GM18498 (cell line): ENCODE measurements around the gene PIP5KL1.

Experiments used
- ATAC-seq: cut with Tn5 transposase; IDR thresholded peaks from one replicate; pipeline ENCODE4 v1.9.1; 2021; ENCODE audit warnings: mild to moderate bottlenecking, moderate library complexity; ENCODE audit not compliant: unreplicated experiment

The PIP5KL1 gene

DNA sequence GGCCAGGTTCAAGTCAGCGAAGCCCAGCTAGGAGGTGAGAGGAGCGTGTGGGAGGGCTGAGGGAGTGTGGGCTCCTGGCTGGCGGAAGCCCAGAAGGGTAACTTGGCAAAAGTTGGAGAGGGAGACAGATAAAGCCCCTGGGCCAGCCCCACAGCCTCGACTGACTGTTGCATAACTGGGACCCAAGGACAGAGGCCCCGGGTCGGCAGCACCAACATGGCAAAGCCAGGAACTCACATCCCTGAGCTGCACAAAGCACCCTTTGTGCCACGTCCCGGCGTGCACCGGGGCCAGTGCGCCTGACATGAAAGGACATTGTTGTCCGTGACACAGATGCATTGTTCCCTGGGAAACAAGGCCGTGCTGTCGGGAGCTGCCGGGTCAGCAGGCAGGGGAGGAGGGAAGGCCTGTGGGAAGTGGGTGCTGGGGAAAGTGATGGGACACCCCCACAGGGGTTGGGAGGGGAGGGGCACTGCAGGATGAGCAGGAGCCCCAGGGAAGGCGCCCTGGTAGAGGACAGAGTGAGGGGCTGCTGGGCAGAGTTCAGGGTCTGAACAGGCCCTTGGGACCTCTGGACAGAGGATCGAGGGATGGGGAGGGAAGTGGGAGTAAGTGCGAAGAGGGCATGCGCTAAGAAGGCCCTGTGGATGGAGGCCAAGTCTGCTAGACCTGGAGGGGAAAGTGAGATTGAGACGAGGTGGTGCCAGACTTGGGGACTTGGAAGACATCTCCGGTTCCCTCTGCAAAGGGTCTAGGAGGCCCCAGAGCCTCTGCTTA, 20.1 kb upstream of the PIP5KL1 start:
- no peak for ATAC-seq

DNA sequence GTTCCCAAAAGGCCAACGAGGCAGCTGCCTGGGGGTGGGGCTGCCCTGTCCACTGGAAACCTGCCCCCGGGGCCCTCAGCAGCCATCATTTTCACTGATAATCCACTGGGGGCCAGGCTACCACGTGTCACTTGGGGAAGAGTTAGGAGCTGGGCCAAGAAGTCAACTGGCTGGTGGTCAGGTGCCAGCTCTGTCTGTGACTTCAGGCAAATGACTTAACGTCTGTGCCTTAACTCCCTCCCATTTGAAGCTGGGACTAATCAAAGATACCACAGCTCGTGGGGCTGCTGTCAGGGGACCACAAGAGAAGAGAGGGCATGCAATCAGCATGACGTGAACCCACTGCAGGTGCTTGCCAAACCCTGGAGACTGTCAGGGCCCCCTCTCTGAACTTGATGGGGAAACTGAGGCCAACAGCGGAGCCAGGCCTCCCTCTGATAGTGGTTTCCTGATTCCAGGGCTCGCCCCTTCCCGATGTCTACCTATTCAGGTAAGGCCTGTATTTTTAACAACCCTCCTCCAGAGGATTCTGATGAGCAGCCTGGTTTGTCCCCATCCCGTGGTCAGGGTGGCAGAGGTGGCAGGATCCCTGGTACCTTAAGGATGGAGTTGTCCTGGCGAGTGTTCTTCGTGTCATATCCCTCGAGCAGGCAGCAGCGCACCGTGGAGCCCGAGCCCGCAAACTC, 19.4 kb upstream of the PIP5KL1 start:
- no peak for ATAC-seq

DNA sequence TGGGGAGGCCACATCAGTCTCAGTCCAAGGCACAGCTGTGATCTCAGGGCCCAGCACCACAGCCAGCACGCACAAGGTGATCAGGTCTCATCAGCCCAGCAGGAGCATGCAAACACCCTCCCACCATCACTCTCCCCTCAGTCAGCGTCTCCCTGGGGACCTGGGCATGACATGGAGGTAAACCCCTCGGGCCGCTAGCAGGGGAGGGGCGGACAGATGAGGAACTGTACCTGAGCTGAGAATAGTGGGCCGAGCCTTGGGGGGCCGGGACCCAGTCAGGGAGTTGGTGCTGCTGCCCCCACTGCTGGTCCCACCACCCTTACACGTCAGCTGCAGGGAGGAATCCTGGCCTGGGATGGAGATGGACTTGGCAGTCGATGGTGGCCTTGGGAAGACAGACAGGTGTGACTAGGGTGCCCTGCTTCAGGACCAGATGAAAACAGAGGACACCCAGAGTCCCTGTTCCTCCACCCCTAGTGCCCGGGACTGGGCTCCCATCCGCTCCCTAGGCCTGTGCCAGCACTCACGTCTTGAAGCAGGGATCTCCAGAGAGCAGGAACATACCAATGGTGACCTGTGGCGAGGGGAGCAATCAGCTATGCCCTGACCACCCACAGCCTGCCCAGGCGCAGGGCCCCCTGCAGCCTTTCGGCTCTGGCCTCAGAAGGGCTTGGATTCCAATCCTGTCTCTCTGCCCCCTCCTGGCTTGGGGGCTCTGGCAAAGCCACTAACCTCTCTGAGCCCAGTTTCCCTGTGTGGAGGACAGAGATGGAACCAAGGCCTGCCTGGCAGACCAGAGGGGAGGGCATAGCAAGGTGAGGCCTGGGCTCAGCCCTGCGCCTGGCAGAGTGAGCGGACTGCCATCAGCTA, 17.5 kb upstream of the PIP5KL1 start:
- ATAC-seq = no peak

DNA sequence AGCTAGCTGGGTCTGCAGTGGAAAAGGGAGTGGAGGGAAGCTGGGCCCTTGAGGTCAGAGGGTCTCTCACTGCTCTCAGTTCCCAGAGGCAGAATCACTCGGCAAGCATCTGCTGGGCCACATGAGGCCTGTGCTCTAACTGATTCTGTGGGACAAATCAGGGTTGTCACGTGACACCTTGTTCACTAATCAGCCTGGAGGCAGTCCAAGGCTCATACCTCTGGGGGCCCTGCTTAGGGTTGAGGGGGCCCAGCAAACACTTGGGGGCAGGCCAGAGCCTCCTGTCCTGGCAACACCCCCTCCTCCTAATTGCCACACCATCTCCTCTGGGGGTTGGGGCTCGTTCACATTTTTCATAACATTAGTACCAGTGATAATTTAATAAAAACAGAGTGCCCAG, 16.2 kb upstream of the PIP5KL1 start:
- no peak for ATAC-seq

DNA sequence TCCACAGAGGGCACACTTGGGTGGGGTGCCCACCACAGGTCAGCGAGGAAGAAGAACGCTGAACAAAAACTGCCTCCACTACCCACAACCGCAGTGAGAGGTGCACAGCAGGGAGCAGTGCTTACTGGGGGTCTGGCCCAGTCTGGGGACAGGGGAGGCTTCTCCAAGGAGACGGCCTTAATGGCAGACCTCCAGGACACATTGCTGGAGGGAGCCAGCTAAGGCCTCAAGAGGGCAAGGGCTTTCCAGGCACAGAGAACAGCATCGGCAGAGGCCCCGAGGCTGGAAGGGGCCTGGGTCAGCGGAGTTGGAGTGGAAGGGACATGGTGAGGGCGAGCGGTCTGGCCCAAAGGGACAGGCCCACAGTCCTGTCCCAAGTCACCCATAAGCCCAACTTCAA, 15.4 kb upstream of the PIP5KL1 start:
- ATAC-seq = no peak

DNA sequence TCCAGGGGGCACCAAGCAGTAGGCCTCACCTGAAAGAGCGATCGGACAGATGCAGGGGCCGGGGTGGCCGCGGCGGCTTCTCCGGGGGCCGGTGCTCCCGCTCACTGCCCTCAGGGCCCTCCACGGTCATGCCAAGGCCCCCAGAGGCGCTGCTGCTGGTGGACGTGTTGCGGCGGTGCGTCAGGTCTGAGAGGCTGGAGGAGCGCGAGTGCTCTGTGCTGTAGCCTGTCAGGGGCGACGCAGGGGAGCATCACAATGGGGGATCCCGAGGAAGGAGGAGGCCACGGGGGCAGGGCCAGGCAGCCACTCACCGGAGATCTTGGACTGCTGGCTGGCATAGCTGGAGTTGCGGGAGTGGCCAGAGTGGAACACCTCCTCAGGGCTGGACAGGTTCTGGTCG, 14.8 kb upstream of the PIP5KL1 start:
- no peak for ATAC-seq

DNA sequence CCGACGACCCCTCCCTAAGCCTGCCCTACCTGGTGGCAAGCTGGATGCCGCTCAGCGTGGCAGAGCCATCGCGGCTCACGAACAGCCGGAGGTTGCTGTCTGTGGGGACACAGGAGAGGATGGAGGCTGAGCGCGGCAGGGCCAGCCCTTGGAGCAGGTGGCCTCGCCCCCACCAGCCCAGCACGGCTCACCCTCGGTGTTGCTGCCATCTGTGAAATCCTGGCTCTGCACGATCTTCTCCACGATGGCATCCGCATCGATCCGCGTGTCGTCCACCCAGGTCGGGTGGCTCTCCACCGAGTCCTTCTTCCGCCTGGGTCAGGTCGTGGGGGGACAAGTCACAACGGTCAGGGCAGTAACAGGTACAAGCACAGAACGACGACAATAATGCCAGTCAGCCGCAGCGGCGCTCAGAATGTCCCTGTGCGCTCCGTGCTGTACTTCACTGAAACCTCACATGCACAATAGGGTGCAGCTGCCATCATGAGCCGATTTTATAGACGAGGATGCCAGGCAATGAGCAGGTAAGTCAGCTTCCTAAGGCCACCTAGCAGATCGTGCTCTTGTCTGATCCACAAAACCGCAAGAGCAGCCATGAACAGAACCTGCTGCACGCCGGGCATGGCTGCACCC, 14.1 kb upstream of the PIP5KL1 start:
- no peak for ATAC-seq

DNA sequence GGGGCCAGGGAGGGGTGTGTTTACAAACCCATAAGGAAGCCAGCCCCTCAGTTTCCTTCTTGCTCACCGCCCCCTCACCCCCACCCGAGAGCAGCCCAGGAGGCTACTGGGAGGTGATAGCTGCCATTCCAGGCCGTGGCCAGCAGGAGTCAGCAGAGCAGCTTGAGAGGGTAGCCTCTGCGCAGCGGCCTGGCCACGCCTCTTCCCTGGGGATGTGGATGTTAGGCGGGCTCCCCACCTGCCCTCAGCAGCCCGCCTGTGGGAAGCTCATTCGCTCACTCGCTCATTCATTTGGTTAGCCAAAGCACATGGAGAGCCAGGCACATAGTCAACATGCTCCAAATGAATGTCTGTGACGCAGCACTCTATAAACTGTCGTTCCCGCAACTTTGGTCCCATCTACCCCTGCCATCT, 13.2 kb upstream of the PIP5KL1 start:
- ATAC-seq = peak; percentile 53

DNA sequence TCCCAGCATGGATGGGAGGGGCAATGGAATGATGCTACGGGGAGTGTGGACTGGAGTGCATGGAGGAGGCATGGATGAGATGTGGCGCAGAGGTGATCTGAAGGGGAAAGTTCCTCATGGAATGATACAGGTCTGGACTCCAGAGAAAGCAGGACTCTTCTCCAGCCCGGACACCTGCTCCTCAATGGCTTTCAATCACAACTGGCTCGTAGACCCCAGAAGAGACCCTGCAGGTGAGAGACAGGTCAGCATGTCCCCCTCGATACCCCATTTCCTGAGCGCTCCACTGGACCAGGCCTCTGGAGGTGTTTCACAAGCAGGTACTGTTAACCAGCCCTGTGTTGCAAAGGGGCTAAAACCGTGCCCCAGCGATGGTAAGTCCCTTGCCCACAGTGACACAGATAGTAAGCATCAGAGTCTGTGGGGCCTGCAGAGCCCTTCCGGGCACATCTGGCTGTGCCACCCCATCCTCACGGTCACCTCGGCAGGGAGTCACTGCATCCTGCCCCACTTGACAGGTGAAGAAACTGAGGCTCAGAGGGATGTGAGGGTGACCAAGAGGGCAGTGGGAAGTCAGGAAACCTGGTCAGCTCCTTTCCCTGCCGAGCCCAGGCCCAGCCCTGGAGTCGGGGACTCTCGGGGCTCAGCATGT, 12.6 kb upstream of the PIP5KL1 start:
- ATAC-seq = no peak

DNA sequence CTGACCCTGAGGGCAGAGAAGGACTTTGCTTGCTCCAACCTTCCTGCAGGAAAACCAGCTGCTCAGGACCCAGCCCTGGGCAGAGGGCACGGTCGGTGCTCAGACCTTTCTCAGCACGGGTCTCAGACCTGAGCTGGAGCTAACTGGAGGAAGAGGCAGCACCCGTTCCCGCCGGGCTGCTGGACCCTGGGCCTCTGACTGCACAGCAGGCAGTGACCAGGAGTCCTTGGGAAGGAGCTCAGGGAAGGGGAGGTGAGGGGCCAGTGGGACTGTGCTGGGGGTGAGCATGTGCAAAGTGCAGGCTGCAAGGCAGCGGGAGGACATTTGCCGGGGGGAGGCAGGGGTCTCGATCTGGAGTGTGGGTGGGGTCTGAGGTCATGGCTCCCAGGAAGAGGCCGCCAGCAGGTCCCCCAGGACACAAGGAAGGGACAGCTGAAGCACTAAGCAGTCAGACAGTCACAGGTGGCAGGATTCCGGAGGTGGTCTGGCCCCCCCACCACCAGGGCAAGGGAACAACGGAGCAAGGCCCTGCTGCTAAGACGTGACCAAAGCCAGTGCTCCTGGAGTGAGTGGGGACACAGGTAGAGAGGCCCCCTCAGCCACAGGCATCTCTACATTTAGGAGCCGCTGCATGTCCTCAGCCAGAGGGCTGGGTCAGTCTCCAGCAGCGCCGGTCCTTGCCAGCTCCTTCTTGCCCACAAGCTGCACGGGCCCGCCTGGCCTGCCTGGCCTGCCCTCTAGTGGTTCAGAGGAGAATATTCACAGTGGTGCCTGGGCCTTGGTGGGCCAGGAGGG, 11.8 kb upstream of the PIP5KL1 start:
- ATAC-seq = no peak

DNA sequence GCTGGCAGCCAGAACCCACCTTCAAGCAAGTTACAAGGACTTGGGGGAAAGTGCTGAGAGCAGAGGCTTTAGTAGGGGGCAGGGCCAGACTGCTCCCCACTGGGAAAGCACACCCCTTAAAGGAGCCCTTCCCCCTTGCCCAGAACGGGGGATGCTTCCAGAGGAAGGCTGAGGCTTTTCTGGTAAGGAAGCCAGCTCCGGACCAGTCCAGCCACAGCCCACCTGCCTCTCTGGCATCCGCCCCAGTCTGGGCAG, 11.3 kb upstream of the PIP5KL1 start:
- no peak for ATAC-seq

DNA sequence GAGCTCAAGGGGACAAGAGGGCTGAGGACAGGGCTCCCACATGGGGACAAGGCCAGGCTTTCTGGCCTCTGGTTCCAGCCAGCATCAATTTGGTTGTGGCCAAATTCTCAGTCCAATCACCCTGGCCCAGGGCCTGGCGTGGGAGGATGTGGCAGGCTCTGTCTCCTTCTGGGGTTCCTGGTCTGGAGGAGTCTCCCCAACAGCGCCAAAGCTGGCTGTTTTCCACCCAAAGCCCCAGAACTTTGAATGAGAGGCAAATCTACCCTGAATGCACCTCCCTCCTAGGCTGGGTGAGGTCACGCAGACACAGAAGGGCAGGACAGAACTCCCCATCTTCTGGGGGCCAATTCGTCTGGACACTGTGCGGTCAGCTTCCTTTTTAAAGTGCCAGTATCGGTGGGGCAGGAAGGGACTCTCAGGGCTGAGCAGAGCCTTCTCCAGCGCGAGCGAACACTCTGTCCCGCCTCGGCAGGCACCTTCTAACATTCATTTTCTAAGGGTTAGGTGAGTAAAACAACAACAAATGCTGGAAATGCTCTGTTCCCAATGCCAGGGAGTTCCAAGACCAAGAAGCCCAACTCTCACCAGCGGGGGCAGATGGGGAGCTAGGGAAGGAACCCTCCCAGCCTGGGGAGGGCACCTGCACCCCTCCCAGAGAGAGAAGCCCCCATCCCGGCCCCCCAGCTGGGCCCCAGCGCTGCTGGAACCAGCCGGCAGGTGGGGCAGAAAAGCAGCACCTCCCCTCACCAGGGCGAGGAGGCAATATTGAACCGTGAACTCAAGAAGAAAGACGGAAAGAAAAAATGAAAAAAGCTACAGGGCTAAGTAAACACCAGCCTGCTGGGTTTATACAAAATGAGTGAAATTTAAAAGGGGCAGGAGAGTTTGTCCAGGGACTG, 10.7 kb upstream of the PIP5KL1 start:
- no peak for ATAC-seq

DNA sequence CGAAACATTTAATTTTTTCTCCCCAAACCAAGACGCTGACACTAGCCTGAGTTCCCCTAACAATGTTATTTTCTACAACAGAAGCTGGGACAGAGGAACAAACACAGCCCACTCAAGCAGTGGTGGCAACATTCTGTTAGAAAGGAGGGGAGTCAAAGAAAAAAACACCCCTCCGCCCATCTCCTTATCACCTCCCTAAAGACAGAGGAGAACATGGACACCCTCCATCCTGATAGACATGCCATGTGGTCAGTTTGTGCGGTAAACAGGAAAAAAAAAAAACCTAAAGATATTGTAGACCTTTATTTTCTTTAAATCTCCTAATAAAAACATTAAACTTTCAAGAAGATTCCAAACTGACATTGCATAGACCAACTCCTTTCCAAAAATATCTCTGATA, 10.0 kb upstream of the PIP5KL1 start:
- no peak for ATAC-seq

DNA sequence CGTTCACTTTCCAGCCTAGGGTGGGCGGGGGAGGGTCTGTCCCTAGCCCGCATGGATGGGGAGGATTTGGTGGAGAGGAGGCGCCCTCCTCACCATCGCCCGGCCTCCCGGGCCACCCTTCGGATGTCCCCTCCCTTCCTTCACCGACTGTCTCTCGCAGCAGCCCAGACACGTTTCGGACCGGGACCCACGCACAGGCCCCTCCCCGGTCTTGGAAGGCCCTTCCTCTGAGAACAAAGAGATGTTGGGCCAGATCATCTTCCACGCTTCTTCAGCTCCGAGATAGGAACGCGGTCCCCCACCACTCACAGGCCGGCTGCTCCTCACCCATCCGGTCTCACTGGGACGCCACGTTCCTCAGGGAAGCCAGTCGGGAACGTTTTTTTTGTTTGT, 7.7 kb upstream of the PIP5KL1 start:
- ATAC-seq = no peak

DNA sequence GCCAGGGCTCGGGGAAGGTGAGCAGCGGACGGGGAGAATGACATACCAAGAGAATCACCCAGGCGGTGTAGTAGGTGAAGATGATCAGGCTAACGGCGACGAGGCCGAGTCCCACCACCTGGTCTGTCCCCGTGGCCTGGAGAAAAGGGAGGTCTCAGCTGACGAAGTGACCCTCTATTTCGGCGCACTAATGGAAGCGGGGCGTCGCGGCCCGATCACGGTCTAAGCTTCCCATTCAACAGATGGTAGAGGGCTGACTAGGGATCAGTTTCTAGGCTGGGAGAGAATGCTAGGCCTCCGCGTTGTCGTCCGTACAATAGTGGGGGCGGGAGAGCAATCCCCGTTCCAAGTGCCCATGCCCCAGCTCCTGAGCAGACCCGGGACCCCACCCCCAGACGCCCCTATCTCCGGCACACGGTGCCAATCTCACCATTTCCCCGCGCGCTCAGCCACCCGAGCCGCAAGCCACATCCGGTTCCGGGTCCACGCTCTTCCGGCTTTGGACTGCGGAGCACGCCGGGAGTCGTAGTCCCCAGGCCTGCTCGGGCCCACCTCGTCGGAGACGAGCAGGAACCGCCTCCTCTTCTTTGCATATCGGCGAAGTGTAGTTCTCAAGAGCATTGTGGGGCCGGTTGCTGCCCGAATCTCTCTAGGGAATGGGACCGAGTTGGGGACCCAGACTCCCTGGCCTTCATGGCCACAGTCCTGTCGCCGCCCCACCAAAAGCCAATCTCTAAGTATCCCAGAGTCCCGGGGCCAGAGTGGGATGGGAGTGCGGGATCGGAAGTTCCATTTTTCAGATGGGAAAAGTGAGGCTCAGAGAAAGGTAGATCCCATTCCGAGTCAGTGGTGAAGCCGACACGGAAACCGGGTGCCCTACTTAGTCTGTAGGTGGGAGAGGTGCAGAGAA, 7.1 kb upstream of the PIP5KL1 start, which contains the start of gene DPM2:
Gene DPM2, minus strand, starts transcription at position 467 of the 910 bp plus-strand sequence. Its CDS starts 34 bp downstream, at position 433.
- peak; percentile 91 for ATAC-seq

DNA sequence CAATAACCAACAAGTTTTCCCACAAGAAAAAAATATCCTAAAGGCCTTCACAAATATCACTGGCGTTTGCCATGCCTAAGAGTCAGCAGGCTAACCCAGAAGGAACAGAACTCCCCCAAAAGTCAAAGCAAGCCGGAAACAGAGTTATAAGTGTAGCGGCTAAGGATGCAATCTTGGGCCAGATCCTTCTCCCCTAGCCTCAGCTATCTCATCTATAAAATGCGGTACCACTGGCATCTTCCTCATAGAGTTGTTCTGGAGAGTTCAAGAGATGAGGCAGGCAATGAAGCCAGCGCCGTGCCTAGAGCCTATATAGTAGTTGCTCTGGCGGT, 6.4 kb upstream of the PIP5KL1 start:
- no peak for ATAC-seq

DNA sequence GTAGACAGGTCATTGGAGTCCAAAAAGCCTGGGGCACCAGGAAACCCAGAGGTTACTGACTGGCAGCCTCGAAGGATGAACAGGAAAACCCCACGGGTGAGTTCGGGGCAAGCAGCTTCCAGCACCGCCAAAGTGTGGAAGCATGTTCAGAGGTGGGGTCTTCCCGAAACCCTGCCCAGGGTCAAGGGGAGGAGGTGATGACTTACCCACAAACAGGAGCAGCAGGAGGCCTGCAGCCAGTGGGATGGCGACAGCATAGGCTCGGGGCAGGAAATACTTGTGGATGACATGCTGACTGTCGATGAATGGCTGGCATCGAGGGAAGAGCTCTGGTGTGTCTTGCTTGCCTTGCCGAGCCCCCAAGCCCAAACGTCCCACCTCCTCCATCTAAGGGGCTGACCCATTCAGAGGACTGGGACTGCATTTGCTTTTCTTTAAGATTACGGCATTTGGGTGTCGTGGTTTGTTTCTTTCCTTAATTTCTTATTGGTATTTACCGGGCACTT, 5.8 kb upstream of the PIP5KL1 start:
- no peak for ATAC-seq

DNA sequence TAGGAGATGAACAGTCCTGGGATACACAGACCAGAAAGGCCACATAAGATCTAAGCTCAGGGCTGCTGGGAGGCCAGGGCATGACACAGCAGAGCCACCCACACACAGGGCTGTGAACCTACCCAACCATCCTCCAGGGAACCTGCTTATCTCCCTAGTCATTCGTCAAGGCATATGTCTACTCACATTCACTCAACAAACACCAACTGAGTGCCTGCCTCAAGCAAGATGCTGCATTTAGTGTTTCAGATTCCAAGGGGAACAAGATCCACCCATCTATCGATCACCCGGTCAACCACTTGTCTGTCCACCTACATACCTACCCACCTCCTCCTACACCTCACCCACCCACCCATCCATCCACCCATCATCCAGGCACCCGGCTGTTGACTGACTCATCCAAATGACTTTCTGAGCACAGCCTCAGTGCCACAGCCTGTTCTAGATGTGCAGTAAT, 5.2 kb upstream of the PIP5KL1 start:
- no peak for ATAC-seq
